ENCODE measurements around the gene CDS1. TPM values are rescaled to one million over a fixed set of nuclear protein-coding genes. Genes with fewer than 3 reads are reported as not detected.

Gene CDS1
- total and polyA plus RNA-seq, 2 of the 8 experiments (the other 6 are each of a cell fraction or from before 2014, with no cell fraction given) = 8.7 to 13.9 TPM

DNA sequence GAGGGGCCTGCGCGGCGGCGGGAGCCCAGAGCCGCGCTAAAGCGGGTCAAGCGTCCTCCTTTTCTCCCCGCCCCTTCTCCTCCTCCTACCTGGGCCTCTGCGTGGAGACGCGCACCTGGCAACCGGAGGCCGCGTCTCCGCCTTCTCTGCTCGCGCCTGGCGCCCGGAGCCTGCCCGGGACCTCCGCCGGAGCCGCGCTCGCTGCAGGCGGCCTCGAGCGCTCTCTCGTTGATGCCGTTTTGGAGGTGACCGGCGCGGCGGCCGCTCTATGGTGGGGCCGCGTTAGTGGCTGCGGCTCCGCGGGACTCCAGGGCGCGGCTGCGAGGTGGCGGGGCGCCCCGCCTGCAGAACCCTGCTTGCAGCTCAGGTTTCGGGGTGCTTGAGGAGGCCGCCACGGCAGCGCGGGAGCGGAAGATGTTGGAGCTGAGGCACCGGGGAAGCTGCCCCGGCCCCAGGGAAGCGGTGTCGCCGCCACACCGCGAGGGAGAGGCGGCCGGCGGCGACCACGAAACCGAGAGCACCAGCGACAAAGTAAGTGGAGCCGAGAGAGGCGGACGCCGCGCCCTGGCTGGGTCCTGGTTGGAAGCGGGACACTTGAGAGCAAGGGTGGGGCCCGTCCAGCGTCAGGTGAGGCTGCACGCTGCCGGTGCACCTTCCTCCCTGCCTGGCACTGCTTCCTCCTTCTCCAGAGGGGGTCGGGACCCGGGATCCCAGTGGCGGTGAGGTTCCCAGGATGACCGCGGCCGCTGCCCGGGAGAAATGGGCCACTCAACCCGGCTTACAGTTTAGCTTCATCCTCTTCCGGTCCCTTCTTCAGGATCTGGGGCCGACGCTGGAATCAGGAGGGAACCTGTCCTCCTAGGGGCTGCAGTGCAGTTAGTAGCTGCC is at the start of gene CDS1 (continued):
- peak; percentile 72 for TF ChIP-seq SAP30 (IDR thresholded peaks at IDR 0.05; ENCODE audit: insufficient read depth, insufficient replicate concordance, low read length)
- no peak for TF ChIP-seq RXRA (IDR thresholded peaks at IDR 0.05; ENCODE audit: insufficient read depth, low read depth, low read length)
- peak in 1 of 2 experiments; percentile 44; a peak in 1 of 3 replicates for TF ChIP-seq POLR2A (IDR thresholded peaks at IDR 0.05; ENCODE audit: control extremely low read depth in 1 of 2, low read depth in 2 of 2, low read length in 2 of 2)
- TF ChIP-seq EP300 (IDR thresholded peaks at IDR 0.05; ENCODE audit: borderline replicate concordance in 1 of 2, low read depth in 2 of 2, low read length in 2 of 2) = no peak

Measured in H1 (cell line).